Neural progenitor cell (in vitro differentiated cells): ENCODE results near the gene SRGAP3. TPM values are rescaled to one million over a fixed set of nuclear protein-coding genes. Genes with fewer than 3 reads are reported as not detected.

ENCODE experiments used
- DNase-seq: peaks from one replicate; pipeline ENCODE4 v3.0.0-alpha.2; 2016; ENCODE audit warnings: low spot score
- H2AFZ ChIP-seq: fragments of 200-600 bp; sonication (generic); replicated peaks from 2 replicates; pipeline ENCODE4 v1.6.1; 2016; ENCODE audit warnings: antibody characterized with exemption
- H3F3A ChIP-seq: fragments of 200-600 bp; sonication (generic); 2 replicates; pipeline ENCODE4 v1.6.1; 2016; ENCODE audit warnings: antibody characterized with exemption, low read depth
- H3K27ac ChIP-seq: fragments of 200-600 bp; sonication (generic); 2 replicates; pipeline ENCODE4 v1.5.1; 2016; ENCODE audit warnings: mild to moderate bottlenecking
- H3K27me3 ChIP-seq: fragments of 200-600 bp; sonication (generic); 2 replicates; pipeline ENCODE4 v1.6.1; 2016; ENCODE audit warnings: mild to moderate bottlenecking, moderate library complexity
- H3K36me3 ChIP-seq: fragments of 200-600 bp; sonication (generic); 2 replicates; pipeline ENCODE4 v1.5.1; 2016
- H3K4me1 ChIP-seq: fragments of 200-600 bp; sonication (generic); 2 replicates; pipeline ENCODE4 v1.6.1; 2016; ENCODE audit warnings: mixed run types
- H3K4me2 ChIP-seq: fragments of 200-600 bp; sonication (generic); 2 replicates; pipeline ENCODE4 v1.6.1; 2016
- H3K4me3 ChIP-seq: fragments of 200-600 bp; sonication (generic); 2 replicates; pipeline ENCODE4 v1.5.1; 2016
- H3K79me2 ChIP-seq: fragments of 200-600 bp; sonication (generic); 2 replicates; pipeline ENCODE4 v1.6.1; 2016; ENCODE audit warnings: low read depth
- H3K9ac ChIP-seq: fragments of 200-600 bp; sonication (generic); 2 replicates; pipeline ENCODE4 v1.6.1; 2016
- H3K9me3 ChIP-seq: fragments of 200-600 bp; sonication (generic); 2 replicates; pipeline ENCODE4 v1.5.1; 2016; ENCODE audit warnings: low read depth
- H4K20me1 ChIP-seq: fragments of 200-600 bp; sonication (generic); 2 replicates; pipeline ENCODE4 v1.6.1; 2016; ENCODE audit warnings: low read depth
- H3K27ac Mint-ChIP-seq: 3 replicates; pipeline ENCODE4 v1.8.0; 2021; ENCODE audit warnings: mixed read lengths
- H3K27me3 Mint-ChIP-seq: 2 replicates; pipeline ENCODE4 v1.8.0; 2022; ENCODE audit warnings: low read depth, mild to moderate bottlenecking, inconsistent platforms, moderate library complexity, mixed read lengths; ENCODE audit not compliant: insufficient read depth
- H3K36me3 Mint-ChIP-seq: 3 replicates; pipeline ENCODE4 v1.8.0; 2021; ENCODE audit warnings: mixed read lengths
- H3K4me1 Mint-ChIP-seq: 3 replicates; pipeline ENCODE4 v1.8.0; 2021; ENCODE audit warnings: mixed read lengths
- H3K4me3 Mint-ChIP-seq: 3 replicates; pipeline ENCODE4 v1.8.0; 2021; ENCODE audit warnings: mild to moderate bottlenecking, moderate library complexity, mixed read lengths
- H3K9me3 Mint-ChIP-seq: 3 replicates; pipeline ENCODE4 v1.8.0; 2020; ENCODE audit warnings: mixed read lengths
- CTCF ChIP-seq: fragments of 200-600 bp; sonication (generic); IDR thresholded peaks from 2 replicates; pipeline ENCODE4 v1.5.1; 2017; ENCODE audit warnings: antibody characterized with exemption, mild to moderate bottlenecking
- EZH2 ChIP-seq: fragments of 200-600 bp; sonication (generic); IDR thresholded peaks from 2 replicates; pipeline ENCODE4 v1.6.1; 2017; ENCODE audit warnings: antibody characterized with exemption, mild to moderate bottlenecking, moderate library complexity
- EZH2phosphoT487 ChIP-seq: fragments of 200-600 bp; sonication (generic); IDR thresholded peaks from 2 replicates; pipeline ENCODE4 v1.6.1; 2017; ENCODE audit warnings: antibody characterized with exemption
- total RNA-seq: library from RNA; depleted of rRNA; stranded (reverse); fragments of >200 nt; gene quantifications from 2 replicates; pipeline ENCODE4 v1.2.3, GENCODE V29; 2015; ENCODE audit warnings: low replicate concordance

Gene SRGAP3
- total RNA-seq, 1 donor from 2014 or later = 59.3 TPM

GRCh38 chr3:9225268-9225667 lies 24.2 kb downstream of the SRGAP3 start:
- Histone ChIP-seq H3K4me1 (peaks cover 23% of the 10 kb centered on the region), H3K79me2 (peaks cover 16% of the 10 kb centered on the region), H3K9me3 (no peaks in the 10 kb centered on the region), H3K4me2 (peak overlapping the region; percentile 46), H3K9ac (no peak overlapping the region), H3K4me3 (no peak overlapping the region), H3K27ac (no peak overlapping the region), H3K27me3 (no peaks in the 10 kb centered on the region), H3F3A (peaks cover 7% of the 10 kb centered on the region), H3K36me3 (no peaks in the 10 kb centered on the region), H2AFZ (no peak overlapping the region), H4K20me1 (peaks cover 56% of the 10 kb centered on the region)
- Mint-ChIP-seq H3K4me1 (peaks cover 75% of the 10 kb centered on the region), H3K9me3 (peaks cover 2% of the 10 kb centered on the region), H3K27ac (peak overlapping the region; percentile 5), H3K4me3 (no peak overlapping the region), H3K27me3 (peaks cover 5% of the 10 kb centered on the region), H3K36me3 (peaks cover 28% of the 10 kb centered on the region)
- DNase-seq = no peak
- TF ChIP-seq CTCF (no peak), EZH2phosphoT487 (no peak), EZH2 (no peak)

- Histone ChIP-seq H3K4me3 (no peak overlapping the region), H3K9ac (no peak overlapping the region), H3K4me1 (peaks cover 21% of the 10 kb centered on the region), H3K27ac (no peak overlapping the region), H3K9me3 (no peaks in the 10 kb centered on the region), H2AFZ (no peak overlapping the region), H3K36me3 (no peaks in the 10 kb centered on the region), H3K4me2 (no peak overlapping the region), H3K27me3 (no peaks in the 10 kb centered on the region), H3K79me2 (peaks cover 8% of the 10 kb centered on the region), H4K20me1 (peaks cover 48% of the 10 kb centered on the region), H3F3A (peaks cover 4% of the 10 kb centered on the region)
- Mint-ChIP-seq H3K4me1 (peaks cover 67% of the 10 kb centered on the region), H3K27me3 (peaks cover 5% of the 10 kb centered on the region), H3K9me3 (peaks cover 2% of the 10 kb centered on the region), H3K4me3 (no peak overlapping the region), H3K36me3 (peaks cover 34% of the 10 kb centered on the region), H3K27ac (peak overlapping the region; percentile 27)
- no peak for TF ChIP-seq EZH2
- TF ChIP-seq EZH2phosphoT487 = no peak
- TF ChIP-seq CTCF = no peak
- DNase-seq = no peak
These were observed 25.0 kb downstream of the SRGAP3 start for GRCh38 chr3:9224490-9224889.

- Histone ChIP-seq H2AFZ (no peak overlapping the region), H3K4me2 (no peak overlapping the region), H4K20me1 (peaks cover 46% of the 10 kb centered on the region), H3K27ac (no peak overlapping the region), H3K9me3 (no peaks in the 10 kb centered on the region), H3K36me3 (no peaks in the 10 kb centered on the region), H3F3A (peaks cover 4% of the 10 kb centered on the region), H3K4me3 (no peak overlapping the region), H3K27me3 (no peaks in the 10 kb centered on the region), H3K79me2 (peaks cover 7% of the 10 kb centered on the region), H3K4me1 (peaks cover 21% of the 10 kb centered on the region), H3K9ac (no peak overlapping the region)
- Mint-ChIP-seq H3K27me3 (peaks cover 5% of the 10 kb centered on the region), H3K4me1 (peaks cover 68% of the 10 kb centered on the region), H3K36me3 (peaks cover 34% of the 10 kb centered on the region), H3K4me3 (no peak overlapping the region), H3K9me3 (peaks cover 2% of the 10 kb centered on the region), H3K27ac (peak overlapping the region; percentile 70)
- no peak for DNase-seq
- TF ChIP-seq EZH2 (no peak), CTCF (no peak), EZH2phosphoT487 (no peak)
These were observed 25.8 kb downstream of the SRGAP3 start for GRCh38 chr3:9223672-9224071.
